Stimulated activated CD4-positive, alpha-beta T cell treated with anti-CD3 and anti-CD28 coated beads, Interleukin-12 subunit alpha, Interleukin-12 subunit beta, amount 100 ng/mL, for 48 hours (primary cell): Measurements from ENCODE around the gene KLF1.
"Not testable (repeated sequence)": the region's sequence is repeated elsewhere in the genome, so short reads cannot be mapped to it uniquely, and the experiment has no call there.

ENCODE experiments used
- DNase-seq, 3 donors: peaks; one replicate each; pipeline ENCODE4 v3.0.0-alpha.2; 2020; ENCODE audit warnings: low read depth in 2 of 3, low spot score in 1 of 3

The KLF1 gene

GRCh38 chr19:12886969-12887747, at the start of gene KLF1:
TSS of gene KLF1 (minus strand) at chr19:12887201. CDS start at chr19:12887140, 61 bp downstream.
- no peak for DNase-seq

GRCh38 chr19:12936582-12936981, 49.6 kb upstream of the KLF1 start:
- DNase-seq = no peak

GRCh38 chr19:12935071-12935470, 48.1 kb upstream of the KLF1 start:
- no peak for DNase-seq

GRCh38 chr19:12933287-12934072, 46.5 kb upstream of the KLF1 start, which contains the start of gene FARSA:
TSS of gene FARSA (minus strand) at chr19:12933711. CDS start at chr19:12933696, 15 bp downstream.
- DNase-seq = peak; percentile 86 to 88 (median 88)

- no peak for DNase-seq
Observed at GRCh38 chr19:12932392-12933286, 45.6 kb upstream of the KLF1 start.

- DNase-seq = no peak
Observed at GRCh38 chr19:12930002-12930645, 43.1 kb upstream of the KLF1 start.

GRCh38 chr19:12924621-12925310, 37.8 kb upstream of the KLF1 start:
- no peak for DNase-seq

- no peak for DNase-seq
Observed at GRCh38 chr19:12922959-12923358, 36.0 kb upstream of the KLF1 start.

- no peak for DNase-seq
Observed at GRCh38 chr19:12921047-12921446, 34.0 kb upstream of the KLF1 start.

- DNase-seq = no peak
Observed at GRCh38 chr19:12918253-12918652, 31.3 kb upstream of the KLF1 start.

- not testable (repeated sequence) for DNase-seq
Observed at GRCh38 chr19:12915860-12916259, 28.9 kb upstream of the KLF1 start.

- DNase-seq = no peak
Observed at GRCh38 chr19:12913851-12914690, 27.1 kb upstream of the KLF1 start.

- DNase-seq = no peak
Observed at GRCh38 chr19:12913011-12913561, 26.1 kb upstream of the KLF1 start.

GRCh38 chr19:12912571-12912970, 25.6 kb upstream of the KLF1 start:
- no peak for DNase-seq

- DNase-seq = no peak
Observed at GRCh38 chr19:12907166-12907565, 20.2 kb upstream of the KLF1 start.

- no peak for DNase-seq
Observed at GRCh38 chr19:12899891-12900518, 13.0 kb upstream of the KLF1 start.

- no peak for DNase-seq
Observed at GRCh38 chr19:12896460-12896859, 9.5 kb upstream of the KLF1 start.

- no peak for DNase-seq
Observed at GRCh38 chr19:12893582-12893981, 6.6 kb upstream of the KLF1 start.
